Right kidney (tissue), 1 donor: ENCODE measurements around the gene WBP2.
"Not testable (repeated sequence)": the region's sequence is repeated elsewhere in the genome, so short reads cannot be mapped to it uniquely, and the experiment has no call there.

Experiments
- DNase-seq: peaks from one replicate; pipeline ENCODE4 v3.0.0-alpha.2; 2016

The WBP2 gene

DNA sequence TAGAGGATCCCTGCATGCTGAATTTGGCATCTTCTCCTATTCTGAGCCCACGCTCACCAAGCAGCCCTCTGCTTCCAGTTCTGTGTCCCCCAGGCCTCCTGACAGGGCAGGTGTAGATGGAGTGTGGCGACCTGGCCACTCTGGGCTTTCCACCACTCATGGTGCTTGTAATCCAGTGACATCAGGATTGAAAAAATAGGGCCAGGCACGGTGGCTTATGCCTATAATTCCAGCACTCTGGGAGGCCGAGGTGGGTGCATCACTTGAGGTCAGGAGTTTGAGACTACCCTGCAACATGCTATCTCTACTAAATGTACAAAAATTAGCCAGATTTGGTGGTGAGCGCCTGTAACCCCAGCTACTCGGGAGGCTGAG, 41.1 kb downstream of the WBP2 start:
- DNase-seq, result no peak

GRCh38 chr17:75813081-75814020, 41.8 kb downstream of the WBP2 start:
- no peak for DNase-seq

DNA sequence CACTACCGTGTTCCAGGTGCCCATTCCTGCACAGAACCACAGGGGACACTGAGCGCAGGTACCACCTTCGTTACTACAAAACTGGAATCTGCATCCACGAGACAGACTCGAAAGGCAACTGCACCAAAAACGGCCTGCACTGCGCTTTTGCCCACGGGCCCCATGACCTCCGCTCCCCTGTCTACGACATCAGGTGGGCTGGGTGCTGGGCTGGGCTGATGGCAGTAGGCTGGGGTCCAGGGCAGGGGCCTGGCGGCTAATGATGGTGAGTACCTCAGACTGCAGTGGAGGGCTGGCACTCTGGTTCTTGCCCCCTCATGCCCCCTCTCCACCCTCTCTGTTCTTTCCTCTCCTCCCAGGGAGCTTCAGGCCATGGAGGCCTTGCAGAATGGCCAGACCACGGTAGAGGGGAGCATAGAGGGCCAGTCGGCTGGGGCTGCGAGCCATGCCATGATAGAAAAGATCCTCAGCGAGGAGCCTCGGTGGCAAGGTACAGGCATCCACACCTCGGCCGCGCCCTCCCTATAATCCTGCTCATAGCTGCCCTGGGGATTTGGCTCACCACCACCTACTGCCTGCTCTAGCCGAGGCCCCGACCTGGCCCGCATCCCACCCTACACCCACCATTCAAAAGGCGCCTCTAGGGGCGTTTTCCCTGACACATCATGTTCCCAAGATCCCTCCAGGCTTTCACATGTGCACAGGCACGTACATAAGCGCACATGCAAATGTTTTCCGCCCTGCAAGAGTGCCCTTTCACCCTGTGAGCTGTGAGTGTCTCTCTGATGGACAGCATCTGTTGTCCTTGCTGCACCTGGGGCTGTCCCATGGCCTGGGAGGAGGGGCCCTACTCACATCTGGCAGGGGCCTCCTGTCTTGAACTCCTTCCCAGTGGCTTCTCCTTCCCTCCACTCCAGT, 42.8 kb downstream of the WBP2 start:
- no peak for DNase-seq

- no peak for DNase-seq
Measured at GRCh38 chr17:75811174-75811573, 44.0 kb downstream of the WBP2 start.

DNA sequence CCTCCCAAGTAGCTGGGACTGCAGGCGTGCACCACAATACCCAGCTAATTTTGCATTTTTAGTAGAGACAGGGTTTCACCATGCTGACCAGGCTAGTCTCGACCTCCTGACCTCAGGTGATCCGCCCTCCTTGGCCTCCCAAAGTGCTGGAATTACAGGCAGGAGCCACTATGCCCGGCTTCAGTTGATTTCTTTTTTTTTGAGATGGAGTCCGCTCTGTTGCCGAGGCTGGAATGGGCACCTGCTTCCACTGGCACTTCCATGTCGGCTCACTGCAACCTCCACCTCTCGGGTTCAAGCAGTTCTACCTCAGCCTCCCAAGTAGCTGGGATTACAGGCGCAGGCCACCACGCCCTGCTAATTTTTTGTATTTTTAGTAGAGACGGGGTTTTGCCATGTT, 44.4 kb downstream of the WBP2 start:
- not testable (repeated sequence) for DNase-seq

GRCh38 chr17:75810216-75810615, 44.9 kb downstream of the WBP2 start:
- DNase-seq, result no peak

DNA sequence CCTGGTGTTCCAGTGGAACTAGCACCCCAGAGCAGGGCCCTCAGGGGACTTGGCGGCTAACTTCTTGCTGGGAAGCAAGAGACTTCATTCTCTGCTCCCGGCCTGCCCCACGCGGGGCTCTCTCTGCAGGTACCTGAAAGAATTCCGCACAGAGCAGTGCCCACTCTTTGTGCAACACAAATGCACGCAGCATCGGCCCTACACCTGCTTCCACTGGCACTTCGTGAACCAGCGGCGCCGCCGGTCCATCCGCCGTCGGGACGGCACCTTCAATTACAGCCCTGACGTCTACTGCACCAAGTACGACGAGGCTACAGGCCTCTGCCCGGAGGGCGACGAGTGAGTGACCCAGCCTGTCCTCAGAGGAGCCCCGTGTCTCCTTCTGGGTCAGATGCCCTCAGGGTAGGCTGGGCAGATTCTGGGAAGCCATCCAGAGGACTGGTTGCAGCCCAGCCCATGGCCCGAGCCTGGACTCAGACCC, 45.5 kb downstream of the WBP2 start:
- no peak for DNase-seq

- DNase-seq, result no peak
Measured at GRCh38 chr17:75808905-75809621, 46.1 kb downstream of the WBP2 start.

DNA sequence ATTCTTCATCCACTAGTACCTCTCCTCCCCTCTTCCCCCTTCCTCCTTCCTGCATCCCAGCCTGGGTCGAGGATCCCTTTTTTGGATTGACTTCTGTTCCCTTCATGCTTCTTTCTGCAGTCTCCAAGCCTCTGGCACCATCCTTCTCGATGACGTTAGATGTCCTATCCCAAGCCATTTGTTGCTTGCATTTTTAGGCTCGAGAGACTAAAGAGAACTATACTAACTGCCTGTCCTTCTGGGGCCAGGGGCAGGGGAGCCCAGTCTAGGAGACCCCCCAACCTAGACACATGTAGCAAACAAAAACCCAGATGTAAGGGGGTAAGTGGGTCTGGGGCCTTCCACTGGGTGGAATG, 46.6 kb downstream of the WBP2 start:
- DNase-seq, result no peak

- no peak for DNase-seq
Measured at GRCh38 chr17:75807861-75808260, 47.3 kb downstream of the WBP2 start.

GRCh38 chr17:75806822-75807500, 48.2 kb downstream of the WBP2 start:
- no peak for DNase-seq

- DNase-seq, result no peak
Measured at GRCh38 chr17:75803883-75804282, 51.3 kb downstream of the WBP2 start.

DNA sequence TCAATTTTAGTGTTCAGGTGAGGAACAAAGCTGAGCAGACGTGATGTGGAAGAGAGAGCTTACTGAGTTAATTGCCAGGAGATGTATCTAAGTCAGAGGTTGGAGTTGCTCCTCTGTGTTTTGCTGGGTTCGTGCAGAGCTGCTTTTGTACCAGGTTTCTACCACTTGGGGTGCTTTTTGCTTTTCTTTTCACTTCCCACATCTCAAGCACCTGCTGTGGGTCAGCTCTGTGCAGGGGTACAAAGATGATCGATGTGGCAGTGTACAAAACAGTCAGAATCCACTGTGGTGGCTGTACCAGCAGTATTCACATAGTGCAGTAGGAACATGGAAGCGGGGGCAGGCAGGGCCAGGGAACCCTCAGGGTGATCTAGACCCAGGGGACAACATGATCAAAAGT, 55.7 kb downstream of the WBP2 start:
- DNase-seq, result no peak

GRCh38 chr17:75795820-75796607, 59.1 kb downstream of the WBP2 start:
- no peak for DNase-seq
